Dedifferentiated amniotic fluid mesenchymal stem cell (primary cell): ENCODE measurements around the gene ARNT2.

Experiments used
- DNase-seq: peaks from one replicate; pipeline ENCODE4 v3.0.0-alpha.2; 2016; ENCODE audit errors: extremely low spot score

Gene ARNT2

GRCh38 chr15:80576519-80577090 lies 172.4 kb downstream of the ARNT2 start:
- DNase-seq = no peak

DNA sequence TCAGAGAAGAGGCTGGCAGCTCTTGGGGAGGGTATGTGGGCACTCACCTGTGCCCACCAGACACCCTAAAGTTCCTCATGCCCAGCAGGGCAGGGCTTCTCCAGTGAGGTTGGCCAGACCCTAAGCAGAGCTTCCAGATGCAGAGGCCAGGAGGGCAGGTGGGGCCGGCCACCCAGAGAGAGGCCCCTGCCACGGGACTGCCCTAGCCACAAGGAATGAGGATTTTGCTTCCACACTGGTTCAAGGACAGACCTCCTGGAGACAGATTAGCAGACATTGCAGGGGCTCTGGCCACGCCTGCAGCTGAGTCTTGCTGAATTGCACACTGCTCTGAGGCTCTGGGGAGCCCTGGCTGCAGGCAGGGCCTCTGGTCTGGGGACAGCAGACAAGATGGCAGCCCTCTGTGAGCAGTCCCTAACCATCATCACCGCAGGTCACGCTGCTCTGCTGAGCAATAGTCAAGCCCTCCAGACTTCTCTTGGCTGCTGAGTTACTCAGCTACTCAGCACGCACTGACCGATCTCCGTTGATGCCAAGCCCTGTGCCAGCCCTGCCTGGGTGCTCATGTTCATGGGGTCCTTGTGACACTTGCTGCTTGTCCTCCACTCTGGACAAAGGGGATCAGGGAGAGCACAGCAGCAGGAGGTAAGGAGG lies 173.5 kb downstream of the ARNT2 start:
- DNase-seq = no peak

DNA sequence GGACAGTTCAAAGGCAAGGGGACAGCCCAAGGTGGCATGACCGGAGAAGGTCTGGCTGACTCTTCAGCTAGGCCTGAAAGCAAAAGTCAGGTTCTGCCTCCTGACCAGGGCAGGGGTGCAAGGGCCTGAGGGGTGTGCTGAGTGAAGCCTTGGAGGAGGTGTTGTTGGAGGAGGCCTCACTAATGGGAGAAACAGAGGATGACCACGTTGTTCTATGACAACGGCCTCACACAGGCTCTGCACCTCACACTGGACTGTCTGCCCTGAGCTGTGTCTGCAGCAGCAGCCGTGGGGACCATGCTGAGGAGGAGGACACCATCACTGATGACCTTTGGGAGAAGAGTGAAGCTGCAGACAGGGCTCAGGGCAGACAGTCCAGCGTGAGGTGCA lies 174.0 kb downstream of the ARNT2 start:
- DNase-seq = no peak

DNA sequence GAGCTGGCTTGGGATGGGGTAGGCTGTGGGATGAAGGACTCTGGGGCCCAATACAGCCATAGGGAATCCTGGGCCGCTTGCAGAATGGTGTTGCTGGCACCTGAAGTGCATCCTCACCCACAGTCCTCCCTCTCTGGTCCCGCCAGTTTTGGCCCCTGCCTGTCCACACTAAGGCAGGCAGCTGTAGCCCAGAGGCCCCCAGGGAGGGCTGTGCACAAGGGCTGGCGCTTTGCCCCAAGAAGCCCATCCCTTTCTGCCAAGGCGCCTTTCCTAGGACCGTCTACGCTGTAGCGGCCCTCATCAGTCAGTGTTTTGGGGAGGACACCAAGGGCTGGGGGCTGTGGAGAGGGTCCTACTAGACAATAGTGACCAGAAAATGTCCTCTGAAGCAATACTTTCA lies 174.7 kb downstream of the ARNT2 start:
- DNase-seq = no peak

DNA sequence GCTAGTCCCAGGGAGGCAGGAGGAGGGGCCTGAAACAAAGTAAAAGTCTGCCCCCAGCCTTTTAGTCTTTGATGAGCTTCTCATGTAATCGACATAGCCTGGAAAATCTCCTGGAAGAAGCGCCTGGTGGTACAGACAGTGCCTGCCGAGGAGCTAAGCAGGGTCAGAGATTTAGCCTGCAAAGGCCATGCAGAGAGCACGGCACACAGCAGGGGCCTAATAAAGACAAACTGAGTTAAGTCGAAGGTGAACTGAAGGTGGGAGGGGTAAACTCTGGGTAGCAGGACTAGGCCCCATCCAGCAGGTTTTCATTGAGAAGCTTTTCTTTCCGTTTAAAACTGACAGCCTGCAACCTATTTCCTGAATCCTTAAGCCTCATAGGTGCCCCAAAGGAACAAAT lies 175.4 kb downstream of the ARNT2 start:
- DNase-seq = no peak

DNA sequence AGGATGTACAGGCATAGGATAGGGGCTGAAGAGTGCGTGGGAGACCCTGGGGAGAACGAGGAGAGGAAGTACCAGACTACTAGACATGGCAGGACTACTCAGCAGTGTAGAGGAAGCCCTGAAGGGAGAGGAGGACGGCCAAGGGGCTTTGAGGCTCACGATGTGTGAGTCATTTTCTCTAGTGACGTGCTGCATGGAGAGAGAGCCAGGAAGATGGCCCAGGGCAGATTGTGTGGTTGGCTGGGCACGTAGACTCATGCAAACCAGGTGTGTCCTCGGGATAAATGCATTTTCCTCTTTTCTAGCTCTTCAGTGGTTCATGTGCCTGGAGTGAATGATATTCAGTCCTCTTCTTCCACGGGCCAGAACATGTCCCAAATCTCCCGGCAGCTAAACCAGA lies 175.9 kb downstream of the ARNT2 start:
- peak; percentile 62 for DNase-seq

GRCh38 chr15:80580536-80581260 lies 176.5 kb downstream of the ARNT2 start:
- DNase-seq = no peak

GRCh38 chr15:80581976-80582375 lies 177.8 kb downstream of the ARNT2 start:
- no peak for DNase-seq

DNA sequence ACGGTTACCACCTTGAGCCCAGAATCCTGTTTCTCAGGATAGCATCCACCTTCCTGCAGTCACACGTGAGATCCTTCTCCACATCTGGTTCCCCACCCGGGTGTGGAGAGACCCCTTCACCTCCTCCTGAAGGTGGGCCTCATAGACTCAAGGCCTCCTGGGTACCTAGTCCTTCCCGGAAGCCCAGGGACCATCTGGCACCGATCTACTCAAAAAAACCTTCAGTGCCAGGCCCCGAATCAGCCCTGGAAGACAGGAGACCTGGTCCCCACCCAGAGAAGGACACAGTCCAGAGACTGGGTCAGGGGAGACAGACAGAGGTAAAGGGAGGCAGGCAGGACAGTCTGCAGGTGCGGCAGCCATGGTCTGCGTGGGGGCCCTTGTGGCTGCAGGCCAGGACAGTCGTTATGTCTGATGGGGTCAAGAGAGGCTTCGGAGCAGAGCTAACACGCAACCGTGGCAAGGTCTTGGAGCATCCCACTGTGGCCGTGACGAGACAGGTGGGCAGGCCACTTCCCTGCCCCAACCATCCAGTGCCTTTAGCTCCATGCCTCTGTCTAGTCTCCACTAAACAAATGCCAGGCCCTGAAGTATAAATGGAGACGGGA lies 178.7 kb downstream of the ARNT2 start:
- DNase-seq = no peak

- no peak for DNase-seq
Observed at GRCh38 chr15:80584561-80584964, 180.4 kb downstream of the ARNT2 start.

- no peak for DNase-seq
Observed at GRCh38 chr15:80584973-80585525, 180.9 kb downstream of the ARNT2 start.

GRCh38 chr15:80585544-80586018 lies 181.4 kb downstream of the ARNT2 start:
- DNase-seq = no peak

DNA sequence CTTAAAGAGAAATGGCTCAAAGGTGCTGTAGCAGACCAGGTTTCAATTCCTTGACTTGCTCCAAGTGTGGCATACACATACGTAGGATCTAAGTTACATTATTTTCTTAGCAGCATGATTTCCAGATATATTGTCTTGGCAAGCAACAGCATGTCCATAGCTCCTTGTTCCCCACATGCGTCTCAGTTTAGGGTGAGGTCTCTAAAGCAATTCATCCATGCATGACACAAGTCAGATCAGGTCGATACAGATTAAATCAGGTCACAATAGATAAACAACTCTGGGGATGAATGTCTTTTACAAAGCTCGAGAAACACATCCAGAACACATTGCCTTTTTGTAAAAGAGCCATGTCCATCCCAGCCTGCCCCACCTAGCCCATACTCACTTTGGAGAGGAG lies 182.0 kb downstream of the ARNT2 start:
- DNase-seq = no peak

- no peak for DNase-seq
Observed at GRCh38 chr15:80587007-80587406, 182.8 kb downstream of the ARNT2 start.

- no peak for DNase-seq
Observed at GRCh38 chr15:80587816-80588456, 183.8 kb downstream of the ARNT2 start.

DNA sequence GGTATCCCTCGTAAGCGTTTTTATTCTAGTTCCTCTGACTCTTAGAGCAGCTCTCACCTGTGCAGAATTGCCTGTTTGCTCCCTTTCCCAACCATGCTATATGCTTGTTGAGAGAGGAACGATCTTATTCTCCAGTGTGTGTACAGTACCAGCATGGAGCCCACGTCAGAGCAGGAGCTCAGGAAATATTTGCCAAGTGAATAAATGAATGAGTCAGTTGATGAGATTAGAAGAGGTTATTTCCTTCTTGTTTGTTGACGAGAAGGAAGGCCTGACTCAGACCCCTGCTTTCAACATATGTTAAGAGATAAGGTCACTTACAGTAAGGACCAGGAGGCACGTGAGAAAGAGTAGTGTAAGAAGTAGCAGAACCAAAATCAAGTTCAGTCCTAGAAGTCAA lies 184.6 kb downstream of the ARNT2 start:
- peak; percentile 61 for DNase-seq

DNA sequence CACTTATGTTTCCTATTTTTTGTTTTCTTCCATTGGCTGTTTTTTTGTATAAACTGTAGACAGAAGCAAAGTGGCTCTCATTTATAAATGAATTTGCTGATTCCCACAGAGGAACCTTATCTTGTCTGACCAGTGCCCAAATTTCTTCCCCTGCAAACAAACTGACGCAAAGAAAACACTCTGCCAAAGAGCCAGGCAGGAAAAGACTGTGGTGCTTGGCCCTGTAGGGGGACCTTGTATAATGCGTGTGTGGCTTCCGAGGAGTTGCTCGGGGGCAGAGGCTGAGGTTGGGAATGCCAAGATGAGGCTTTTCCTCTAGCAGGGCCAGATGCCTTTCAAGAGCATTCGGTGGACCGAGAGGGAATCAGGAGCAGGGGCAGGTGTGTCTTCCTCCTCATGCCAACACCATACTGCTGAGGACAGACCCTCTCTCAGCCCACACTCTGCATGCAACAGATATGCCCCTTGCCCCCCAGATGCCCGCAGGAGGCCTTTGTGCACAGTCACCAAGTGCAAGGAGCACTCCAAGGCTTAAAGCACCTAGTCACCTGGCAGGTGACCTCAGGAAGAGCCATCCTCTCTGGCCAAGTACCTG lies 186.7 kb downstream of the ARNT2 start:
- DNase-seq = no peak

DNA sequence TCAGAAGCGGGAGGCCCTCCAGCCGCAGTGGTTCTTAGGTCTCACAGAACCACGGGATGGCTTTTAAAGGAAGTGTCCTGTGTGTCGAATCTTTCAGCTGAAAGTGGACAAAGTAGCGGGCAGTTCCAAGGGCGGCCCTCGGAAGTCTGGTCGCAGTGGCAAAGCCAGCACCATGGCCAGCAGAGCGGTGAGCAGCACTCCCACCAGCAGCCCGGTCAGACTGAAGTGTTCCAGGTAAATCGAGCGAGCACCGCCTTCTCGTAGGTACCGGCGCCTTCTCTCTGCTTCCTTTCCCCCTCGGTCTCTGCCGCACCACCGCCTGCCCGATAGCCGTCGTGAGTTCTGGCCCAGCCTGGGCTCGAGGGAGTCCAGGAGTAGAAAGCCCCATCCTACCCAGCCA lies 187.3 kb downstream of the ARNT2 start:
- DNase-seq = no peak

DNA sequence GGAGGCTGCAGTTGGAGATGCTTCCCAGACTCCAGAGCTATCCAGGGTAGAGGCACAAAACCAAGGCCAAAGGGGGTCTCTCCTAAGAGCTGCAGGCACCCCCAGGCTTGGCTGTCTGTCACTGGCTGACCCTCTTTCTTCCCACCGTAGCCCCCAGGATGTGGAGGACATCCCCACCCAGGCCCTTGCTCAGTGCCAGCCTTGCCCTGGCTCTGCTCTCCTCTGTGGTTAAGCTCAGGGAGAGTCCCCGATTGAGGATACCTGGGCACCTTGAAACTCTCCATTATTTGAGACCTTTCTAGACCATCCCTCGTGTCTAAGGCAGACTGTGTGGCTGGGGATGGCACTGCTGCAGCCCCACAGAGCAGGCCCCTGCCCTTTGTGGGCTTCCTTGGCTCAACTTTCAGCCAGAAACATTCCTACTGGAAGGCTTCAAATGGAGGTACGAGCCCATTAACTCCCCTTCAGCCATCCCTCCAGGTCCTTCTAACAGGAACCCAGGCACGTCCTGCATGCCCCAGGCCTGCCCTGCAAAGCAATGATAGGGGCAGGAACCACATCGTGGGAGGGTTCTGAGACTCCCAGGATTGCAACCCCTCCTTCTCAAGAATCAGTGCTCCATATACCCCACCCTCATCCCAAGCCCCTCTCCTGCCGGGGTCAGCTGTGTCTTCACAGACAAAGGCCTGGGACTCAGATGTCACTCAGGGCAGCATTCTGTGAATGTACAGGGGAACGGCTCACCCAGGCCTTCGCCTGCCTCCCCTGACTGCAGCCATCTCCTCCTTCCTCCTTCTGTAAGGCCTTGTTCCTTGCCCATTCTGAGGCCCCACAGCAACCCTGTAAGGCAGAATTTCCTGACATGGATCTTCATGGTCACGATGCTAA lies 188.0 kb downstream of the ARNT2 start:
- no peak for DNase-seq

DNA sequence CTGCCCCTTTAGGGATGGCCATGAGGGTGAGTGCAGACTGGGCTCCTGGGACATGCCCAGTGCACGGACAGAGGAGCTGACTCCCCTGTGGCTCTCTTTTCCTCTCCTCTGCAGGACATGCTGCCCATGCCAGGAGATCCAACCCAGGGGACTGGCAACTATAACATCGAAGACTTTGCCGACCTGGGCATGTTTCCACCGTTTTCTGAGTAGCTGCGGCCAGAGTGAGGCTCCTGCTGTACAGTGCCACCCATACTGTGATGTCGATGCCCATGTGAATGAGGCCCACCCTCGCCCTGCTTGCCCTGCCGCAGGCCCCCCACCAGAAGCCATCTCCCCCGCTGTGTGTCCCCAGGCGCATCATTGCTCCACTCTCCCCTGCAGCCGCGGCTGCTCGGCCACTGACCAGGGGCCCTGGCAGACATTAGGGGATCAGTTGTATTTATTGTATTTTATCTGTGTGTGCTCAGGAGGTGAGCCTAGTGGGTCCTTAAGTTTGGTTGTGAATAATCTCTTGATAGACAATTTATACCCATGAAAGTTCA lies 189.4 kb downstream of the ARNT2 start:
- DNase-seq = no peak
